GM18907 (cell line): ENCODE measurements around the gene SRGAP1.
"Not testable (repeated sequence)": the region's sequence is repeated elsewhere in the genome, so short reads cannot be mapped to it uniquely, and the experiment has no call there.

ENCODE experiments used
- ATAC-seq: cut with Tn5 transposase; IDR thresholded peaks from one replicate; pipeline ENCODE4 v1.9.1; 2021; ENCODE audit warnings: mild to moderate bottlenecking, moderate library complexity; ENCODE audit not compliant: unreplicated experiment

SRGAP1 gene

DNA sequence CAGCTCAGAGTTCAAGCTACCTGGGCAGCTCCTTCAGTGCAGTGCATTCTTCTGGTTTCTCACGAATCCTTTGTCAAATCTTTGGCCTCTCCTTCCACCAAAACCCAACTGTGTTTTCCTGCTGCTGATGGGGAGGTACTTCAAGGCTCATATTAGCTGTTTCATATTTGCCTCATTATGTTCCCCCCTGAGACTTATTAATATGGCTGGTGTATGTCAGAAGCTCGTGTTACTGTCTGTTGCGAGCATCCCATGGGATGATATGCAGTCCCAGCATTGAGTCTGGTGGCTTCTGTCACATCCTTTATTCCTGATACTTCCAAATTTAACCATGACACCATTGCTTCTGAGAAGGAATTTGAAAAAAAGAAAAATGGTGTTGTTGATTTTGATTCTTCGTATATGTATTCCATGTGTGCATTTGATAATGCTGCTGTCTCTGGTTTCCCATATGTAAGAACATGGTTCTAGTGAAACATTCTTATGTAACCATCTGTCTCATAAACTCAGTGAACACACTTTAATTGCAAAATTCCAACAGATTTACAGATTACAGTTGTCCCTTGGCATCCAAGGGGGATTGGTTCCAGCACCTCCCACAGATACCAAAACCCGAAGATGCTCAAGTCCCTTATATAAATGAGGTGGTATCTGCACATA is 228.5 kb downstream of the SRGAP1 start:
- ATAC-seq, result no peak

DNA sequence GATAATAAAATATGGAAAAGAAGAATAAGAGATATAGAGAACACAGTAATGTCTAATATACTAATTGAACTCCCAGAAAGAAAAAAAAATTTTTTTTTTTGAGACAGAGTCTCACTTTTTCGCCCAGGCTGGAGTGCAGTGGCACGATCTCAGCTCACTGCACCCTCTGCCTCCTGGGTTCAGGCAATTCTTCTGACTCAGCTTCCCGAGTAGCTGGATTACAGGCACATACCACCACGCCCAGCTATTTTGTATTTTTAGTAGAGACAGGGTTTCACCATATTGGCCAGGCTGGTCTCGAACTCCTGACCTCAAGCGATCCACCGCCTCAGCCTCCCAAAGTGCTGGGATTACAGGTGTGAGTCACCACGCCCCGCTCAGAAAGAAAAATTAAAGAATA is 232.1 kb downstream of the SRGAP1 start:
- ATAC-seq, result not testable (repeated sequence)

DNA sequence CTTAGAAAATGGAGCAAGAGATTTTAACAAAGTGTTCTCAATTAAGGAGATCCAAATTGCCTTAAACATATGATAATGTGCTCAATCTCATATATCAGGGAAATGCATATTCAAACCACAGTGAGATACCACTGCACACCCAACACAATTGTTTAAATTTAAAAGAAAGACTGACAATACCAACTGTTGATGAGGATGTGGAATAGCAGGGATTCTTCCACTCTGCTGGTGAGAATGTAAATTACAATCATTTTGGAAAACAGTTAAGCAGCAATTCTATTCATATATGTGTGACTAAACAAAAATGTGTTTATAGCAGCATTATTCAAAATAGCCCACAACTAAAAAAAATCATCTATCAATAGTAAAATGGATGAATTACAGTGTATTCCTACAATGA is 233.4 kb downstream of the SRGAP1 start:
- ATAC-seq, result no peak

DNA sequence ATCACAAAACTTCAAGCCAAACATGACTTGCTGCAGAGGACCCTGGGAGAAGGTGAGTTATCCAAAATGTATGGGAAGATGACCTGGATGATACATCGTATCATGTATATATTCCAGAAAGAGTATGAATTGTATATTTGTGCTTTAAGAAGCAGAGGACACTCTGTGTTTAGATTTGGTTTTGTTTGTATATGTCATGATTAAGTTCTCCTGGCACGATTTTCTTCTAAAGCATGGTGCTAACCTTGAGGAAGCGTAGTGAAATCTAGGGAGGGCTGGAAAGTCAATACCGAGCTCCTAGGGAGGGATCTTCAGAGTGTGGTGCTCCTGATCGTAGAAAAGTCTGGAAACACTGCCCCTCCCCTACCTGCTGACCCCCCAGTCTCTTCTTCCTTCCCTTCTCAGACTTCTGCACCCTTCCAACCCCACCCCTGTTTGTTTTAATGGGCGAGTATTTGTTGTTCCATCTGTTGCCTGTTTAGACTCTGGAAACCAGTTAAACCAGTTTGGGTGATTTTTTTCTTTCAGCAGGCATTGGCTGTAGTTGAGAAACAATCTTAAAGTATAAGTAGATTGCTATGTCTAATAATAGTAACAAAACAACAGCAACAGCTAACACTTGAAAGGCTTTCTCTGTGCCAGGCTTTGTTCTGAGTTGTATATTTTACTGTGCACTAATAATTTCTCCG is 236.0 kb downstream of the SRGAP1 start:
- no peak for ATAC-seq

DNA sequence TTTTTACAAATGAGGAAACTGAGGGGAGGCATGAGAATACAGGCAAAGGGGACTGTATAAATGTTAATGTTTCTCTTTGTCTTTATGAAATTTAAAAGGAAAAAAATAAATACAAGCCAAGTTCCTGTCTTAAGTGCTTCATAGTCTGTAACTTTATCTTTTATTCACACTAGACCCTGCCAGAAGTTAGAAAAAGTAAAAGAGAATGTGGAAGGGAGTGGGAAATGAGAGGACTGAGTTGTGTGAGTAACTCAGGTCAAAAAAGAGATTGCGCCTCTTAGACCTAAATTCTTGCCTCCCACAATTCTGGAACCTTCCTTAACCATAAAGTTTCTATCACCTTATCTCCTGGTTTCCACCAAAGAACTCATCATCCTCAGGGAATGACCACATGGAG is 236.5 kb downstream of the SRGAP1 start:
- no peak for ATAC-seq

DNA sequence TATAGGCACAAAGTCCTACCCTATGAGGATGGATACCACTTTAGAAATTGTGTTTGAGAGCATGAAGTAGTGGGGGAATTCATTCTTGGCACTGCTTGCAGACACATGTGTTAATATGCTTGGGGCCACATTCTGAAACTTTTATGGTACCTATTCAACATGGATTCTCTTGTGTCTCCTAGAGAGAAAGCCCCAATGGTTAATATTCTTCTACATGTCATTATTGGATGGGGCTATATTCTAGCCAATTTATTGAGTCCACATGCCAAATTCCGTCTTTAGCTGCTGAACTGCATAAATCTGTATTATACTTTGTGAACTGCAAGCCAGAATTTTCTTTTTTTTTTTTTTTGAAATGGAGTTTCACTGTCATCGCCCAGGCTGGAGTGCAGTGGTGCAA is 237.6 kb downstream of the SRGAP1 start:
- no peak for ATAC-seq

DNA sequence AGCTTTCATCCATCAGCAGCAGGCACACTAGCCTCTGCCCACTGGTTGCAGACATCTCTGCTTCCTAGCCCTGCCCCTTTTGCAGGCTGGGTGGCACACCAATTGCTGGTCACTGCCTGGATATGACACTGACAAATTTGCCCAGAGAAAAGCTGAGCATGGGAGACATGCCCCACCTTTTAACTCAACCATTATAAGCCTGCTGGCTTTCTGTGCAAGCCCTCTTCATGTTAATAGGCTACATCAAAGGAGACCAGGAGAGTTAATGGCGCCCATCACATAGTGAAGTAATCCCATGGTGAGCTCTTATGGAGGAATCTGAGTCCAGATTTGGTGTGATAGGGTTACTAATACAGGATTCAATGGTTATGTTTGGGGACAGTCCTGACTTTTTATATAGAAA is 238.4 kb downstream of the SRGAP1 start:
- ATAC-seq, result no peak

DNA sequence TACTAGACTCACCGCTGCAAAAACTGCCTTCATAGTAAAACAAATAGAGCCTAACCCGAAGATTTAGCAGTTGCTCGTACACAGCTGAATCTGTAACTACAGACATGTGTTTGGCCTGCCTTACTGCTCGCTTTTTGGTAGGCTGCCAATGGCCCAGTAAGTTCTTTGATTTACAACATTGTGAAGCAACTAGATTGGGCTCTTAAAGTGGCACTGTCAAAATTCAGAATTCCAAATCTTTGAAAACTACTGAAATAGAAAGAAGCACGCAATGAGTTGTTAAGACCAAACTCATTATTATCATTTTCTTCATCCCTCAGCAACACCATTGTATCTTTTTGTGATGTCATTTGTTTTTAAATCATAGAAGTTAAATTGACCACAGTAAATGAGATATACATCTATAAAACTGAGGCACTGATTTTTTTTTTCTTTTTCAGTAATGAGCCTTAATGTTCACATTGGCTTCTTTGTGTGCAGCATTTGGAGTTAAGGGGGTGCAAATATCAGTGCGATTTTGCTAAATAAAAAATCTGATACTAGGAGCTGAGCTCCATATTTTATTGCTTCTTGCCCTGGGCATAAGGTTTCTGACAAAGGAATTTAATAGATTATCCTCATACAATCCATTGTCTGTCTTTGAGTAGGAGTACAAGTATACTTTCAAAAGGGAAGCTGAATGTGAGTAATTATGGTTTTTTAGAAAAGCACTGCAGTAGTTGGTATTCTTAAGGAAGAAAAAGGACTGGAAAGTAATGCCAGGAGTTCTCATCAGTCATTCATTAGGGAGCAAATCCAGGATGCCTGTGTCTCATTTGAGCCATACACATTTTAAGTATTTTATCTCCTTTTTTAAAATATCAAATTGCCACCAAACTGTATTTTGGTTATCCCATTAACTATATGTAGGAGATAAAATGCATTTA is 239.0 kb downstream of the SRGAP1 start:
- no peak for ATAC-seq

DNA sequence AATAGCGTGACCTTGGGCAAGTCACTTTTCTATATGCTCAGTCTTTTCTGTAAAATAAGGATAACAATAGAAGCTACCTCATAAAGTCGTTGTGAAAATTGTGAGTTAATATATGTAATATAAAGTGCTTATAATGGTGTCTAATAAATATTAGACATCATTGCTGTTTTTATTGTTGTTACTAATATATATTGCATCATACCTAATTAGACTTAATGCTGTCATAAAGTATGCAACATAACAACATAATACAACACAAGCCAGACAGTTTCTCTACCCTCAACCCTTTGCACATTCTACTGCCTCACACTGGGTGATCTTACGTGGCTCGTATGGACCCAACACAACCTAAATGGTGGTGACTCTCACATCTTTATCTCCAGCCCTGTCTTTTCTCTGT is 240.7 kb downstream of the SRGAP1 start:
- no peak for ATAC-seq

DNA sequence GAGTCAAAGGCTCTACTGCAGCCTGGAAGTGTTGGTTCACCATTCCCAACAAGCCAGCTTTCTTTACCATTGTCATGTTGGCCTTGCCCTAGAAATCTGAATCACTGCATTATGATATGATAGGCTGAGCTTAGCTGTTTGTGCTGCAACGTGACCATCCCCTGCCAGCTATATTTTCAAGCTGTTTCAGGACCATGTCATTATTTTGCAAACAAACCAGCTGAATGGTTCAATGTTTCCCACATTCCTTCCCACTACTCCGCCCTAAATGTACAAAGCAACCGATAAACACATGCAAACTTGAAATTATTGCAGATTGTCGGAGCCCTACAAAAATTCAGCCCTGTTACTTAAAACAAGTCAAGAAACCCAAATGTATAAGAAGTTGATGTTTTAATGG is 241.5 kb downstream of the SRGAP1 start:
- ATAC-seq, result no peak

DNA sequence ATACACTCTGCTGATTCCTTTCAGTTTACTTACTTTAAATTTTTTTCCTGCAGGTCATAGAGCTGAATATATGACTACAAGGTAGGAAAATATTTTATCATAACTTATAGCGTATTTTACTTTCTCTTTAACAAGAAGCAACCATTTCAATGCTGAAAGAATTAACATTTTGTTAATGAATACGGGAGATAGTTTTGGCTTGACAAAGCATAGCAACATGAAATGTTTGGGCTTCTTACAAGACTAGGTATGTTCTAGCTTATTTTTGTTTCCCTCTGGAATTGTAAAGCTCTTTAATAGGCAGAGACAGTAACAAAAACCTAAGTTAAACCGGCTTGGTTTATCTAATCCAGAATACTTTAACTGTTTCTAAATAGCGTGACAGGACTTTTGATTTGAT is 242.4 kb downstream of the SRGAP1 start:
- no peak for ATAC-seq

DNA sequence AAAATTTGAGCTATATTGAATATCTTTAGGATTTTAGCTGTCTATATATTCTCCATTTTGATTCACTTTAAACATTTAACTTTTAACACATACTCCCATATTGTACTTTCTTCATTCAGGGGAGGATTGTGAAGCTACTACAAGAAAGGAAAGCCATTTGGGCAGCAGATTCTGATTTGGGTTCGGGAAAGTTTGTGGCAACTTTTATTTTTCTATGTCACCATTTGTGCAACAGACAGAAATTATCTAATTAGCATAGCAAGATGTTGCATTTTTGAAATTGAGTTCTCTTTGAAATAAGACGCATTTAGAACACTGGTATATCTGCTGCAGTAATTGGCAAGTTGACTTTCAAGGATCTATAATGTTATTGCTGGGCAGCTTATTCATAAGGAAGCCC is 243.3 kb downstream of the SRGAP1 start:
- ATAC-seq, result no peak

DNA sequence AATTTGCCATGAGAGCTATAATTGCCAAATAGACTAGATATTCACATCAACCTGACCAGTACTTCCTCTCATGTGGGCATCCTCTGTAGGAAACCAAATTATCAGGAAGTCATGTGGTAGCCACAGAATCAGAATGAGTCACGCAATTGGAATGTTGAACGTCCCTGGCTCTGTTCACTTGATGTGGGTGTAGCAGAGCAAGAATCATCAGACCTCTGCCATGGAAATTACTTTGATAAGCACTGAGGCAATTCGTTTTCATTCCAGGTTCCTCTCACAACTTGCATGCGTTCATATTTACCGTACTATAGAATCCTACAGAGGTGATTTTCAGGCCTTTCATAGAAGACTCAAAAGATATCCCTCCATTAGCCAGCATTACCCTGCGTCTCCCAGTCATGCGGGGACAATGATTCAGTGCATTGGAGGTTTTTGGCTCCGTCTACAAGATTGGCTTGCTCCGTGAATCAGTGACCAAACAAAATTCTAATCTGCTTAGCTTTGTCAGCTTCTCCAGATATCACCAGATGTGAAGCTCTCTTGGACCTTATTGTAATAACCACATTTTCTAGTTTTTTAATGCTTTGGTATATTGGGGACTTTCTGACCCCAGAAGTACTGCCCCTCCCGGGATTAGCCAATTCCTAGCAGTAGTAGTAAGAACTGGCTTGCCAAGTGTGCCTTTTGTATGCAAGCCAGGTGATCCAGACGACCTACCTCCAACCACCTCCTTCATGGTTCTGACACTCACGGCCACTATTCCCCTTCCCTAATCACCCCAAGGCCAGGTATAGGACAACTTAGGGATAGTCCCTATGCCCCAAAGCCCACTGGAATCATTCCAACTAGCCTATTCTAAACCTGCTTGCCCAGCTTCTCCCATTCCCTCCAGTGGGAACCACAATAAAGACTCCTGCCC is 244.2 kb downstream of the SRGAP1 start:
- no peak for ATAC-seq

DNA sequence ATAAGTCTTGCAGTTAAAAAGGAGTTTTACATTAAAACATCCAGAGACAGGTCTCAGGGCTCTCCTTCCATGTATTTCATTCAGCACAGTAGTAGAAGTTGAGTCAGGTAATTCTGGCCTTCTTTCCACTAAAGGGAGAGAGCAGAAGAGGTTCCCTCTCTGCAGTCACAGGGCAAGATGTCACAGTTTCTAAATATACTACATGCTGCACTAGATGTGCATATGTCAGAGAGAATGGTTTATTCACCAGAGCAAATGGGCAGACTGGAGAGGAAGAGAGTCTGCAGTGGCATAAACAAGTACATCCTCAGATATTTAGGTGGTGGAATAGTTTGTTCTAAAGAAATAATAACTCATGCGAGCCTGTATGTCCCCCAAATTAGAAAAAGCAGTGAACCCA is 245.5 kb downstream of the SRGAP1 start:
- no peak for ATAC-seq

DNA sequence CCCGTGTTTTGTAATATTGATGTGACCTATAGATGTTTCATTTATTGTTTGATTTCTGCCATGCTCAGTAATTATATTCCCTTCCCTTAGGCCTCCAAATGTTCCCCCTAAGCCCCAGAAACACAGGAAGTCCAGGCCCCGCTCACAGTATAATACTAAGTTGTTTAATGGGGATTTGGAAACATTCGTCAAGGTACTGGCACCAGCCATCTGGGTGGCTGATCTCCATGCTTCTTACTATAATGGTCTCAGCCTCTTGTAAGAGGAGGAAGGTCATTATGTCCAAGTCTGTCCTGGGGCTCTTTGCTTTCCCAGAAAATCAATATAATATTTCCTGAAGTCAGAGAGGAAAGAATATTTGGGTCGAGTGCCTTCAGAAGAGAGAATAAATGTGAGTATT is 246.7 kb downstream of the SRGAP1 start:
- ATAC-seq, result no peak

DNA sequence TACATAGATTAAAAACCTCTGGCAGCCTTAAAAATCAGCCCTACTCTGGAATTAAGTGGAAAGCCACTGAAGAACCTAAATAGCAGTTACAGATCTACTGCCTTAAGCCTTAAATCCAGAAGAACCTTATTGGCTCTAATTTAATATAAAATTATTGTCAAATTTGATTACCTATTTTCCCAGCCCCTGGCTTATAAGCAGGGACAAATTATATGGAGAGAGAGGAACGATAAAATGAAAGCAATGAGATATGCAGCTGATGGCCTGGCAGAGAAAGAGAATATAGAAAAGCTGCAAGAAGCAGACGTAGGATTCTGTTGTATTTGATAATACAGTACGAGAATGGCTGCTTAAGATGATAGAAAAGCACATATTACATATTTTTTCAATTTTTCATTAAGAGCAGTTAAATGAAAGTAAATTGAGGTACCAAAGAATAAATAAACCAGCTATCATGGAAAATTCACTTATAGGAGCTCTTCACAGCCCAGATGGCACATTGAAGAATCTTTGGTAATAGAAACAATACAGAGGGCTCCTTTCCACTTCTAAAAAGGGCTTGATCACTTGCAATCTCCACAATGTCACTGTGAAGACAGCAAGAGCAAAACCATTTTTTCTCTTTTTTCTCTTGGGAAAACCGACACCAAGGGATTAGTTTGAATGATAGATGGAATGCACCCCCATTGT is 248.2 kb downstream of the SRGAP1 start:
- ATAC-seq, result no peak

DNA sequence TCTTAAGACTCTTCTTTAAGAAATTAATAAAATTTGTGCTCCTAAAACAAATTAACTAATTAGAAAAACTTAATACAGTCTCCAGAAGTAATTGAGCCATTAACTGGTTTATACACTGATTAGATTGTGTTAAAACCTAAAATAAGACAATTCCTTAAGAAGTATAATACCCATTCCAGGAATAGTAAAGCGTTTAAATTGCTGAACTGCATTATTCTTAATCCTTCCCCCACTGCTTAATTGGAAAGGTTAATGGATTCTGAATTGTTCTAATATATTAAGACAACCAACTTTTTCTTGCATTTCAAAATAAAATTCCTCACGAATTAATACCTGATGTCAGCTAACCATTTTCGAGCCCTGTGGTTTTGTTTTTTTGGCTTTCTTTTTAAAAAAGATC is 249.2 kb downstream of the SRGAP1 start:
- ATAC-seq, result no peak

DNA sequence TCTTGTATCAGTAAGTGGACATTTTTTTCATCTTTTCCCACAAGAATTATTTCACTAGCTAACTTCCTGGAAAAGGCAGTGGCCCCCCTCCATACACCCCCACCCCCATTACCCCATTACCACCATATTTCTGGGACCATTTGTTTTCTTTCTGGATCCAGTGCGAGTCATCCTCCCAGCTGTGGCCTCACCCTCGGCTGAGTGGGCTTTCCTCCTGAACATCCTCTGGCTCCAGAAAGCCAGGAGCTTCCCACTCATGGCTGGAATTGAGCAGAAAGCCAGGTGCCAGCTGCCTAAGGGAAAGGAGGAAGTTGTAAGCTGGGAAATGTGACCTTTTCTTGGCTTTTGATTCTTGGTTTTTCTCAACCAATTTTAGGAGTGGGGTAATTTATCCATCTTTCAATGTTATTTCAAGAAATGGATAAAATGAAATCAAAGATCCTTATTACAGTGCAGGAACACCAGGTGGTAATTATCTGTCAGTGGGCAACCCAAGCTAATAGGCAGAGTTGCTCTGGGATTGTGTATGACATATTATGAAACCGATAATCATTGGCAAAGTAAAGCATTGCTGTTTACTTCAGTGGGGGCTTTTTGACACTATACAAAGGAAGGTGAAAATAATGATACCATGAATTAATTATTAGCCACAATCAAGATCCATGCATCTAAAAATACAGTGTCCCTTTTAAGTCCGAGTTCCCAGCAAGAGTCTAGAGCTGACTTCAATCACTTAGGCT is 253.0 kb downstream of the SRGAP1 start:
- ATAC-seq, result no peak

DNA sequence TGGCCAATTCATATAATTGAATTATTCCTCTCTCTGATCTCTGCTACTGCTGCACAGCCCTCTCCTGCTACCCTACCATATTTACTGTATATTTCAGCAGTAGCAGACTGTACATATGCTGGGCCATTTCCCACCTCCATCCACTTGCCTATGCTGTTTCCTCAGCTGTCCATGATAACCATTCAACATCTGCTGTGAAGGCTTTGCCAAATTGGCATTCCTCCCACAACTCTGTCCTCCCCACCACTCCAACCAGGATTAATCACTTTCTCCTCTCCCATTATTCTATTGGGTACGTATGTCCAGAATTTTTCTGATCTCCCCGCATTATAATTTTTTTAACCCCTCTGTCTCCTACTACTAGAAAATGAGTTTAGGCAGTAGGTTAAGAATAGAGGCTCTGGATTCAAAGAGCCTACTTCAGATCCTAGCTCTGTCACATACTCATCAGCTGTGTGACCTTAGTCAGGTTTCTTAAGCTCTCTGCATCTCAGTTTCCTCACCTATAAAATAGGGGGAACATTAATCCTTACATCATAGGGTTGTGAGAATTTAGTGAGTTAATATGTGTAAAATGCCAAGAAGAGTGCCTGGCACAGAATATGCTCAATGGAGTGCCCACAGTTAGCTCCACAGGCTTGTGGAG is 254.3 kb downstream of the SRGAP1 start:
- no peak for ATAC-seq
